ENCODE measurements around the gene TTLL11. TPM values are rescaled to one million over a fixed set of nuclear protein-coding genes. Genes with fewer than 3 reads are reported as not detected.

The TTLL11 gene
- total RNA-seq, 4 donors from 2014 or later = 7.9 to 14.4 (median 9.7) TPM

DNA sequence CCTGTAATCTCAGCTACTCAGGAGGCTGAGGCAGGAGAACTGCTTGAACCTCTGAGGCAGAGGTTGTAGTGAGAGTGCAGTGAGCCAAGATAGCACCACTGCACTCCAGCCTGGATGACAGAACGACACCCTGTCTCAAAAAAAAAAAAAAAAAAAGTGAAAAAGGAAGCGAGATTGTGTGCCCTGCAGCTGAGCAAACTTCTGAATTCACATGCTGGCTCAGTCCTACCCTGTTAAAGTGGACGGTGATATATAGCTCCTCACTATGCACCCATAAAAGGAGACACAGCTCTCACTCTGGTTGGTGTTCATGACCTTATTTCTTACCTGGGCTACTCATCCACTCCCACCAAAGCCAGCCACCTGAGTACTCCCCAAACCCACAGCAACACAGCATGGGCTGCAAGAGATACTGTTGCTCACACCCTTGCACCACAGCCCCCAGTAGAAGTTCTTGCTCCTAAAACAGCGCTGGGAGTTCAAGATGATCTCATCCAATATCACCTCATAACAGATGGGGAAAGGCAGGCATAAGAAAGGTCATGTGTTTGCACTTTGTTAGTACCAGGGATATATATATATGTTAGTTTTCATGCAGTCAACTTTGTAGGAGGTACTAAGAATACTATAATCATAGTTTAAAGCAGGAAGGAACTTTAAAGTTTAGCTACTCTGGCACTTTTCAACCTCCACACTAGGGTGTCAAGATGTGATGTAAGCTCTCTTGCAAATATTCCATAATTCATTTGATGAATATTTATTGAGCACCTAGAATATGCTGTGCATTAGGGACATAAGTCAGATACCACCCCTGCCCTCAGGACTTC lies 4.0 kb downstream of the TTLL11 start:
- H3K4me1 ChIP-seq = peaks cover 22 to 23% of the 10 kb centered on the region in 2 donors
- TF ChIP-seq POLR2A (IDR thresholded peaks at IDR 0.05) = no peak
- TF ChIP-seq, protein P1, sequence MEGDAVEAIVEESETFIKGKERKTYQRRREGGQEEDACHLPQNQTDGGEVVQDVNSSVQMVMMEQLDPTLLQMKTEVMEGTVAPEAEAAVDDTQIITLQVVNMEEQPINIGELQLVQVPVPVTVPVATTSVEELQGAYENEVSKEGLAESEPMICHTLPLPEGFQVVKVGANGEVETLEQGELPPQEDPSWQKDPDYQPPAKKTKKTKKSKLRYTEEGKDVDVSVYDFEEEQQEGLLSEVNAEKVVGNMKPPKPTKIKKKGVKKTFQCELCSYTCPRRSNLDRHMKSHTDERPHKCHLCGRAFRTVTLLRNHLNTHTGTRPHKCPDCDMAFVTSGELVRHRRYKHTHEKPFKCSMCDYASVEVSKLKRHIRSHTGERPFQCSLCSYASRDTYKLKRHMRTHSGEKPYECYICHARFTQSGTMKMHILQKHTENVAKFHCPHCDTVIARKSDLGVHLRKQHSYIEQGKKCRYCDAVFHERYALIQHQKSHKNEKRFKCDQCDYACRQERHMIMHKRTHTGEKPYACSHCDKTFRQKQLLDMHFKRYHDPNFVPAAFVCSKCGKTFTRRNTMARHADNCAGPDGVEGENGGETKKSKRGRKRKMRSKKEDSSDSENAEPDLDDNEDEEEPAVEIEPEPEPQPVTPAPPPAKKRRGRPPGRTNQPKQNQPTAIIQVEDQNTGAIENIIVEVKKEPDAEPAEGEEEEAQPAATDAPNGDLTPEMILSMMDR (IDR thresholded peaks at IDR 0.05) = no peak
- no peaks in the 10 kb centered on the region for H3K36me3 ChIP-seq
- DNase-seq = no peak
- no peaks in the 10 kb centered on the region for H3K27me3 ChIP-seq
- intact Hi-C loops (cut with DNase I) = no loop called here
- WGBS, 2 donors = 83 to 85% methylated on average over 4 of the region's 4 CpGs
- H3K9me3 ChIP-seq = no peaks in the 10 kb centered on the region
- no peak overlapping the region for H3K27ac ChIP-seq
- no peak overlapping the region for H3K4me3 ChIP-seq (replicated peaks in 1 of 3)

DNA sequence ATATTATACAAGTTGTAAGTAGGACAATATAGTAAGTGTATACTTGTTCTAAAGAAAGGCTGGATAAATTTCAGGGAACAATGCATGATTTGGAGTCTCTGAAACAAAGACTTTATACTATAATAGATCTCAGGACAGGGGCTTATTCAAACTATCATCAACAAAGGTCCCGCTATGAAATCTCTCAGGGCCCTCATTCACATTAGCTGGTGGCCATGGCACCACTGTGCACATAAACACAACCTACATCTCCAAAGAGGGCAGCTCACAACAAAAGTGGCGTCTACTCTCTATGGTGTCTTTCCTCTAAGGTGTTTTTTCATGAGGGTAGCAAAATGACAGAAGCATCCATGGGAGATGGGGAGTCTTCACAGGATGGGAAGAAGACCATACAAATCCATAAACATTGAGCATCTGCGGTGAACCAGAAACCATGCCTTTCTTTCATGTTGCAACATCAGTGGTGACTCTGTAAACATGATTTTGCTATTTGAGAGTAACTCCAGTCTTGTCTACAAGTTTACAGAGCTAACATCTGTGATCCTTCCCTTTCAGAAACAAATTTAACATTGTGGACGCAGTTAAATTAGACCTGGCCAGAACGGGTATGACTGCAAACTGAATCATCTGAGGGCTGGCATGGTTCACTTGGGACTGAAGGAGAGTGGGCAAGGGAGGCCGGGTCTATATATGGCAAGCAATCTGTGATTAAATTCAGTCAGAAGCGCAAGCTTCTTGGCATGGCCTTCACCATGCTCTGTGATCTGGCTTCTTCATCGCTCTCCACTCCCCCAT lies 5.5 kb downstream of the TTLL11 start:
- H3K4me1 ChIP-seq = peaks cover 18% of the 10 kb centered on the region in 2 donors
- no peak overlapping the region for H3K27ac ChIP-seq
- no peak overlapping the region for H3K4me3 ChIP-seq (replicated peaks in 1 of 3)
- no peaks in the 10 kb centered on the region for H3K36me3 ChIP-seq
- TF ChIP-seq, protein P1 (IDR thresholded peaks at IDR 0.05) = no peak
- TF ChIP-seq POLR2A (IDR thresholded peaks at IDR 0.05) = no peak
- no peak for DNase-seq
- 91 to 92% methylated on average over 8 of the region's 8 CpGs for WGBS, 2 donors
- H3K9me3 ChIP-seq = no peaks in the 10 kb centered on the region
- no peaks in the 10 kb centered on the region for H3K27me3 ChIP-seq
- intact Hi-C loops (cut with DNase I) = no loop called here

DNA sequence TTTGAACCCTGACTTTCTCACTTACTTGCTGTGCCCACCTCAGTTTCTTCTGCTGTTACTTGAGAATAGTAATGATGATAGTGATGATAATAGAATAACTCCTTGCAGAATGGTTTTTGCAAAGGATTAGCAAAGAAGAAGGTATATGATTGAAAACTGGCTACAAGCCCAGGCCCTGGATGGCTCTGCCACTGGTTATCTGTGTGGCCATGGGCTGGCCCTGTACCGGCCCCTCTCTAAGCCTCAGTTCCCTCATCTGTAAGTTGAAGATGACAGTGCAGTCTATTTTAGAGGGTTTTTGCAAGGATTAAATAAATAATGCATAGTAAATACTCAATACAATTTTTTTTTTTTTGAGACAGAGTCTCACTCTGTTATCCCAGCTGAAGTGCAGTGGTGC lies 6.2 kb downstream of the TTLL11 start:
- intact Hi-C loops (cut with DNase I) = no loop called here

DNA sequence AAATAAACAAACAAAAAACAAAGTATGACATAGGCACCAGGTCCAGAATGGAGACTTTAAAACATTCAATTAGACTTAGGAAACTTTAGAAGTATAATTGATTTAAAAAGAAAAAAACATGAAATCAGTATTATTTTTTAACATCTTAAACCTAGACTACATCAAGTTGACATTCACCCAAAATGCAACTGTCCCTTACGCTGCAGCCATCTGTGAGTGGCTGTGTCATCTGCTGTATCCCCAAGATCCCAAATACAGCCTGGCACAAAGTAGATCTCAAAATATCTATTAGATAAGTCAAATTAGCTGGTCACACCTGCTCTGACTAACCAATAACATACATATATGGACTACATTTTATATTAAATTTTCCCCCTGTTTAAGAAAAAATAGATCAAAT lies 7.8 kb downstream of the TTLL11 start:
- Histone ChIP-seq H3K4me1 (no peaks in the 10 kb centered on the region), H3K36me3 (no peaks in the 10 kb centered on the region), H3K27me3 (no peaks in the 10 kb centered on the region), H3K9me3 (no peaks in the 10 kb centered on the region), H3K27ac (no peak overlapping the region), H3K4me3 (replicated peaks in 1 of 3) (no peak overlapping the region)
- WGBS, 2 donors = 97 to 100% methylated on average over 1 of the region's 1 CpG
- intact Hi-C loops (cut with DNase I) = no loop called here
- DNase-seq = no peak
- TF ChIP-seq, protein P1 (IDR thresholded peaks at IDR 0.05) = no peak
- TF ChIP-seq POLR2A (IDR thresholded peaks at IDR 0.05) = no peak

More for the DNA sequence above, 6.2 kb downstream of the TTLL11 start:
- Histone ChIP-seq H3K36me3 (no peaks in the 10 kb centered on the region), H3K27me3 (no peaks in the 10 kb centered on the region), H3K9me3 (no peaks in the 10 kb centered on the region), H3K4me1 (peaks cover 10 to 11% of the 10 kb centered on the region in 2 donors), H3K27ac (no peak overlapping the region), H3K4me3 (replicated peaks in 1 of 3) (no peak overlapping the region)
- TF ChIP-seq, protein P1 (IDR thresholded peaks at IDR 0.05) = no peak
- TF ChIP-seq POLR2A (IDR thresholded peaks at IDR 0.05) = no peak
- 93 to 100% methylated on average over 1 of the region's 1 CpG for WGBS, 2 donors
- DNase-seq = no peak
